IPS-15b (cell line): Measurements from ENCODE around the gene TUBG2.

Experiments used
- H3K27me3 ChIP-seq: one replicate; pipeline ENCODE4 v1.6.1; 2013; ENCODE audit warnings: low read length; ENCODE audit not compliant: control insufficient read depth, insufficient read depth
- H3K36me3 ChIP-seq: one replicate; pipeline ENCODE4 v1.6.1; 2013; ENCODE audit warnings: low read length; ENCODE audit not compliant: control insufficient read depth, insufficient read depth
- H3K4me1 ChIP-seq: one replicate; pipeline ENCODE4 v1.6.1; 2013; ENCODE audit warnings: mild to moderate bottlenecking, low read length; ENCODE audit not compliant: control insufficient read depth, insufficient read depth
- H3K4me3 ChIP-seq: one replicate; pipeline ENCODE4 v1.5.1; 2013; ENCODE audit warnings: low read depth, low read length
- H3K9ac ChIP-seq: one replicate; pipeline ENCODE4 v1.6.1; 2013; ENCODE audit warnings: low read depth, mild to moderate bottlenecking, low read length
- H3K9me3 ChIP-seq: one replicate; pipeline ENCODE4 v1.6.1; 2013; ENCODE audit warnings: mild to moderate bottlenecking, low read length; ENCODE audit not compliant: control insufficient read depth, insufficient read depth

The TUBG2 gene

GRCh38 chr17:42674755-42675347, 15.8 kb downstream of the TUBG2 start:
- Histone ChIP-seq H3K4me3 (peak overlapping the region; percentile 93), H3K4me1 (peaks cover 11% of the 10 kb centered on the region), H3K9me3 (no peaks in the 10 kb centered on the region), H3K9ac (no peak overlapping the region), H3K27me3 (peaks cover 40% of the 10 kb centered on the region), H3K36me3 (peaks cover 7% of the 10 kb centered on the region)

- peaks cover 46% of the 10 kb centered on the region for H3K27me3 ChIP-seq
- peaks cover 7% of the 10 kb centered on the region for H3K36me3 ChIP-seq
- H3K4me3 ChIP-seq: peak overlapping the region; percentile 93
- H3K9ac ChIP-seq: no peak overlapping the region
- H3K9me3 ChIP-seq: no peaks in the 10 kb centered on the region
- peaks cover 12% of the 10 kb centered on the region for H3K4me1 ChIP-seq
These were observed 16.4 kb downstream of the TUBG2 start for GRCh38 chr17:42675348-42675964.

GRCh38 chr17:42675965-42676423, 16.9 kb downstream of the TUBG2 start:
- Histone ChIP-seq H3K27me3 (peaks cover 45% of the 10 kb centered on the region), H3K9ac (no peak overlapping the region), H3K4me1 (peaks cover 13% of the 10 kb centered on the region)

GRCh38 chr17:42676424-42677011, 17.4 kb downstream of the TUBG2 start, which contains the start of gene PLEKHH3:
Gene PLEKHH3 (minus strand): TSS chr17:42676994. CDS start chr17:42676563, 431 bp downstream.
- Histone ChIP-seq H3K9ac (peak within 1 kb of the TSS; percentile 60), H3K4me3 (peak within 1 kb of the TSS; percentile 93), H3K4me1 (peaks cover 16% of the 10 kb centered on the region), H3K36me3 (peaks cover 7% of the 10 kb centered on the region), H3K27me3 (peaks cover 43% of the 10 kb centered on the region), H3K9me3 (no peaks in the 10 kb centered on the region)

More at GRCh38 chr17:42675965-42676423, 16.9 kb downstream of the TUBG2 start:
- peaks cover 7% of the 10 kb centered on the region for H3K36me3 ChIP-seq
- H3K9me3 ChIP-seq: no peaks in the 10 kb centered on the region
- H3K4me3 ChIP-seq: peak overlapping the region; percentile 93

GRCh38 chr17:42677012-42677857, 18.2 kb downstream of the TUBG2 start:
- peak overlapping the region; percentile 93 for H3K4me3 ChIP-seq
- H3K36me3 ChIP-seq: peaks cover 7% of the 10 kb centered on the region
- peaks cover 17% of the 10 kb centered on the region for H3K4me1 ChIP-seq
- no peaks in the 10 kb centered on the region for H3K9me3 ChIP-seq
- no peak overlapping the region for H3K9ac ChIP-seq
- peaks cover 42% of the 10 kb centered on the region for H3K27me3 ChIP-seq

- peak overlapping the region; percentile 69 for H3K4me3 ChIP-seq
- H3K9ac ChIP-seq: peak overlapping the region; percentile 81
- no peaks in the 10 kb centered on the region for H3K36me3 ChIP-seq
- peaks cover 14% of the 10 kb centered on the region for H3K4me1 ChIP-seq
- peaks cover 40% of the 10 kb centered on the region for H3K27me3 ChIP-seq
- H3K9me3 ChIP-seq: no peaks in the 10 kb centered on the region
These were observed 19.1 kb downstream of the TUBG2 start for GRCh38 chr17:42677921-42678781.

GRCh38 chr17:42678951-42679491, 19.9 kb downstream of the TUBG2 start:
- Histone ChIP-seq H3K36me3 (no peaks in the 10 kb centered on the region), H3K4me1 (peaks cover 14% of the 10 kb centered on the region), H3K27me3 (peaks cover 43% of the 10 kb centered on the region), H3K4me3 (peak overlapping the region; percentile 58), H3K9me3 (no peaks in the 10 kb centered on the region), H3K9ac (peak overlapping the region; percentile 54)

- Histone ChIP-seq H3K4me3 (peak overlapping the region; percentile 58), H3K36me3 (no peaks in the 10 kb centered on the region), H3K9ac (peak overlapping the region; percentile 54), H3K27me3 (peaks cover 42% of the 10 kb centered on the region), H3K4me1 (peaks cover 11% of the 10 kb centered on the region), H3K9me3 (no peaks in the 10 kb centered on the region)
These were observed 20.6 kb downstream of the TUBG2 start for GRCh38 chr17:42679492-42680330.

- Histone ChIP-seq H3K4me3 (peak overlapping the region; percentile 58), H3K9ac (no peak overlapping the region)
These were observed 21.3 kb downstream of the TUBG2 start for GRCh38 chr17:42680331-42680808.

More at GRCh38 chr17:42680331-42680808, 21.3 kb downstream of the TUBG2 start:
- H3K4me1 ChIP-seq: peaks cover 10% of the 10 kb centered on the region
- no peaks in the 10 kb centered on the region for H3K9me3 ChIP-seq
- peaks cover 46% of the 10 kb centered on the region for H3K27me3 ChIP-seq
- H3K36me3 ChIP-seq: peaks cover under 1% of the 10 kb centered on the region
